NCI-H128 (cell line): ENCODE data around the gene TUBB2A.
"Not testable (repeated sequence)": the region's sequence is repeated elsewhere in the genome, so short reads cannot be mapped to it uniquely, and the experiment has no call there.

Experiments used
- DNase-seq: peaks from one replicate; lab custom pipeline; 2025; ENCODE audit not compliant: unreplicated experiment; lab: John Stamatoyannopoulos, UW

Gene TUBB2A

GRCh38 chr6:3156184-3157130 lies 887 bp downstream of the TUBB2A start:
- DNase-seq, result not testable (repeated sequence)

GRCh38 chr6:3155416-3155815 lies 1.9 kb downstream of the TUBB2A start:
- not testable (repeated sequence) for DNase-seq

- DNase-seq, result no peak
Measured at GRCh38 chr6:3152689-3153088, 4.7 kb downstream of the TUBB2A start.

GRCh38 chr6:3151691-3152090 lies 5.7 kb downstream of the TUBB2A start:
- no peak for DNase-seq

GRCh38 chr6:3147914-3148757 lies 9.2 kb downstream of the TUBB2A start:
- no peak for DNase-seq

GRCh38 chr6:3144571-3144970 lies 12.8 kb downstream of the TUBB2A start:
- DNase-seq, result no peak

GRCh38 chr6:3143158-3143557 lies 14.2 kb downstream of the TUBB2A start:
- DNase-seq, result no peak

- DNase-seq, result no peak
Measured at GRCh38 chr6:3142536-3142935, 14.8 kb downstream of the TUBB2A start.

- DNase-seq, result no peak
Measured at GRCh38 chr6:3140201-3140600, 17.1 kb downstream of the TUBB2A start.

GRCh38 chr6:3139090-3139903 lies 18.0 kb downstream of the TUBB2A start:
- DNase-seq, result no peak

- no peak for DNase-seq
Measured at GRCh38 chr6:3138341-3138740, 19.0 kb downstream of the TUBB2A start.

GRCh38 chr6:3137873-3138272 lies 19.5 kb downstream of the TUBB2A start:
- DNase-seq, result not testable (repeated sequence)

- no peak for DNase-seq
Measured at GRCh38 chr6:3137057-3137777, 20.1 kb downstream of the TUBB2A start.

GRCh38 chr6:3136292-3137011 lies 20.9 kb downstream of the TUBB2A start:
- no peak for DNase-seq

- DNase-seq, result no peak
Measured at GRCh38 chr6:3135668-3136291, 21.6 kb downstream of the TUBB2A start.

- DNase-seq, result no peak
Measured at GRCh38 chr6:3133515-3133914, 23.8 kb downstream of the TUBB2A start.

GRCh38 chr6:3131695-3132094 lies 25.6 kb downstream of the TUBB2A start:
- no peak for DNase-seq

GRCh38 chr6:3128356-3129108 lies 28.8 kb downstream of the TUBB2A start:
- DNase-seq, result no peak

GRCh38 chr6:3125815-3126214 lies 31.5 kb downstream of the TUBB2A start:
- no peak for DNase-seq
